H1 (cell line): ENCODE data around the gene SLC15A1. TPM values are rescaled to one million over a fixed set of nuclear protein-coding genes. Genes with fewer than 3 reads are reported as not detected.

Source experiments
- CTCF ChIA-PET: fragments of 300-600 bp; sonication (Branson Sonifier 250); formaldehyde crosslinking; loops from one replicate; lab custom pipeline; 2021; ENCODE audit not compliant: partially characterized antibody; lab: Charles Lee
- POLR2A ChIA-PET: fragments of 300-600 bp; sonication (Branson Sonifier 250); formaldehyde crosslinking; loops from one replicate; lab custom pipeline; 2021; ENCODE audit warnings: inconsistent platforms; ENCODE audit not compliant: partially characterized antibody; lab: Charles Lee
- DNase-seq, 2 experiments: peaks; one replicate each; pipeline versions ENCODE4 v3.0.0 to v3.0.0-alpha.2; 2010 to 2022; ENCODE audit warnings: low spot score in 2 of 2, low read depth in 1 of 2, mixed read lengths in 1 of 2
- FAIRE-seq: peaks from 2 replicates; lab custom pipeline; 2011; peaks lifted over from hg19 to GRCh38; lab: Jason Lieb, UNC
- H2AFZ ChIP-seq: 2 replicates; pipeline ENCODE4 v1.8.1; 2012; ENCODE audit warnings: low read length, inconsistent platforms
- H2AK5ac ChIP-seq: 2 replicates; pipeline ENCODE4 v1.6.1; 2013; ENCODE audit warnings: low read depth, low read length
- H2BK120ac ChIP-seq: replicated peaks from 2 replicates; pipeline ENCODE3; 2013; ENCODE audit warnings: low read depth, low read length, inconsistent platforms
- H2BK12ac ChIP-seq: 2 replicates; pipeline ENCODE4 v1.6.1; 2013; ENCODE audit warnings: low read depth, low read length
- H2BK15ac ChIP-seq: 2 replicates; pipeline ENCODE4 v1.6.1; 2013; ENCODE audit warnings: low read length
- H2BK20ac ChIP-seq: 2 replicates; pipeline ENCODE4 v1.6.1; 2013; ENCODE audit warnings: low read length
- H2BK5ac ChIP-seq: 2 replicates; pipeline ENCODE4 v1.6.1; 2013; ENCODE audit warnings: low read depth, low read length
- H3K14ac ChIP-seq: 2 replicates; pipeline ENCODE4 v1.6.1; 2013; ENCODE audit warnings: inconsistent platforms; ENCODE audit not compliant: insufficient read length
- H3K18ac ChIP-seq: 2 replicates; pipeline ENCODE4 v1.6.1; 2013; ENCODE audit warnings: low read length; ENCODE audit errors: extremely low read depth
- H3K23ac ChIP-seq: 2 replicates; pipeline ENCODE4 v1.6.1; 2013; ENCODE audit warnings: inconsistent platforms; ENCODE audit not compliant: insufficient read length
- H3K23me2 ChIP-seq: 2 replicates; pipeline ENCODE4 v1.6.1; 2013; ENCODE audit warnings: low read depth, low read length
- H3K27ac ChIP-seq: 2 replicates; pipeline ENCODE4 v1.6.1; 2011; ENCODE audit warnings: low read depth, low read length, inconsistent platforms
- H3K27me3 ChIP-seq, 4 experiments: replicated peaks in 1 of 4; 1 replicate in 1 of 4; 2 replicates in 3 of 4; pipeline versions ENCODE4 v1.6.1 to v1.8.1; 2011 to 2013; ENCODE audit warnings: low read length in 3 of 4, mild to moderate bottlenecking in 3 of 4, inconsistent platforms in 2 of 4, mixed read lengths in 2 of 4, moderate library complexity in 1 of 4; ENCODE audit not compliant: control insufficient read depth in 3 of 4, insufficient read depth in 3 of 4; ENCODE audit errors: extremely low read depth in 1 of 4
- H3K36me3 ChIP-seq, 4 experiments: 2 replicates each; pipeline versions ENCODE4 v1.6.1 to v1.8.1; 2011 to 2013; ENCODE audit warnings: mild to moderate bottlenecking in 4 of 4, low read length in 3 of 4, moderate library complexity in 2 of 4, control low read depth in 1 of 4, inconsistent platforms in 1 of 4; ENCODE audit not compliant: insufficient read depth in 4 of 4, control insufficient read depth in 2 of 4
- H3K4ac ChIP-seq: replicated peaks from 2 replicates; pipeline ENCODE3; 2013; ENCODE audit warnings: low read length, low read depth, mixed read lengths, inconsistent platforms; ENCODE audit not compliant: insufficient read length
- H3K4me1 ChIP-seq, 4 experiments: replicated peaks in 1 of 4; 1 replicate in 1 of 4; 2 replicates in 3 of 4; pipeline versions ENCODE4 v1.6.1 to v1.8.1; 2011 to 2013; ENCODE audit warnings: low read length in 3 of 4, inconsistent platforms in 2 of 4, mixed read lengths in 1 of 4; ENCODE audit not compliant: insufficient read depth in 4 of 4, control insufficient read depth in 3 of 4
- H3K4me2 ChIP-seq, 2 experiments: 2 replicates each; pipeline versions ENCODE4 v1.6.1 to v1.8.1; 2011 to 2013; ENCODE audit warnings: low read depth in 2 of 2, low read length in 2 of 2, control low read depth in 1 of 2, inconsistent platforms in 1 of 2, mild to moderate bottlenecking in 1 of 2; ENCODE audit not compliant: insufficient read depth in 1 of 2
- H3K4me3 ChIP-seq, 4 experiments: fragments of 200-600, 300-600 bp in 1 of 4; sonication (generic), shearing (Covaris generic), sonication (Bioruptor Twin) in 1 of 4; 2 replicates each; pipeline versions ENCODE4 v1.5.1 to v1.8.1; 2011 to 2016; ENCODE audit warnings: low read length in 4 of 4, low read depth in 3 of 4, control low read depth in 2 of 4, inconsistent platforms in 2 of 4, mild to moderate bottlenecking in 2 of 4, mixed read lengths in 1 of 4, moderate library complexity in 1 of 4; ENCODE audit not compliant: insufficient read depth in 2 of 4; ENCODE audit errors: extremely low read depth in 1 of 4
- H3K56ac ChIP-seq: replicated peaks from 2 replicates; pipeline ENCODE3; 2013; ENCODE audit warnings: low read depth, mild to moderate bottlenecking, mixed read lengths, low read length, inconsistent platforms; ENCODE audit not compliant: insufficient read length
- H3K79me1 ChIP-seq: 2 replicates; pipeline ENCODE4 v1.6.1; 2013; ENCODE audit warnings: low read depth, low read length, control low read depth
- H3K79me2 ChIP-seq, 2 experiments: 2 replicates each; pipeline versions ENCODE4 v1.6.1 to v1.8.1; 2012 to 2013; ENCODE audit warnings: low read length in 2 of 2, mild to moderate bottlenecking in 2 of 2, inconsistent platforms in 1 of 2; ENCODE audit not compliant: insufficient read depth in 2 of 2, control insufficient read depth in 1 of 2
- H3K9ac ChIP-seq, 4 experiments: replicated peaks in 1 of 4; 1 replicate in 1 of 4; 2 replicates in 3 of 4; pipeline versions ENCODE4 v1.6.1 to v1.8.1; 2011 to 2013; ENCODE audit warnings: low read depth in 3 of 4, low read length in 3 of 4, control low read depth in 2 of 4, mild to moderate bottlenecking in 2 of 4, moderate library complexity in 2 of 4, inconsistent platforms in 1 of 4; ENCODE audit errors: extremely low read depth in 1 of 4
- H3K9me3 ChIP-seq, 2 experiments: 2 replicates each; pipeline versions ENCODE4 v1.6.1 to v1.8.1; 2012 to 2013; ENCODE audit warnings: mild to moderate bottlenecking in 2 of 2, moderate library complexity in 2 of 2, control low read depth in 1 of 2, inconsistent platforms in 1 of 2, low read depth in 1 of 2, low read length in 1 of 2, mixed read lengths in 1 of 2; ENCODE audit not compliant: insufficient read depth in 2 of 2
- H4K20me1 ChIP-seq, 2 experiments: replicated peaks in 1 of 2; 2 replicates each; pipeline versions ENCODE3 to v1.8.1; 2011 to 2013; ENCODE audit warnings: inconsistent platforms in 2 of 2, low read length in 2 of 2, mild to moderate bottlenecking in 1 of 2; ENCODE audit not compliant: insufficient read depth in 2 of 2, control insufficient read depth in 1 of 2
- H4K5ac ChIP-seq: 2 replicates; pipeline ENCODE4 v1.6.1; 2013; ENCODE audit warnings: low read length, low read depth, mixed read lengths, inconsistent platforms; ENCODE audit not compliant: insufficient read length
- H4K8ac ChIP-seq: 2 replicates; pipeline ENCODE4 v1.8.0; 2013; ENCODE audit warnings: mild to moderate bottlenecking, moderate library complexity, low read length, inconsistent platforms; ENCODE audit not compliant: insufficient read depth; ENCODE audit errors: extremely low read depth
- H4K91ac ChIP-seq: replicated peaks from 2 replicates; pipeline ENCODE3; 2013; ENCODE audit warnings: low read length, mixed read lengths, inconsistent platforms; ENCODE audit not compliant: insufficient read length
- ASH2L ChIP-seq: fragments of 200-600, 300-600 bp; sonication (generic); IDR thresholded peaks from one replicate; pipeline ENCODE4 v1.7.1; 2017; ENCODE audit warnings: low read length
- BCL11A ChIP-seq, 2 experiments: IDR thresholded peaks; one replicate each; pipeline ENCODE4 v1.6.1; 2011; ENCODE audit warnings: low read depth in 2 of 2, low read length in 2 of 2, mild to moderate bottlenecking in 2 of 2
- CEBPB ChIP-seq: IDR thresholded peaks from 2 replicates; pipeline ENCODE4 v1.6.1; 2012; ENCODE audit warnings: low read depth, low read length
- EGR1 ChIP-seq: IDR thresholded peaks from 2 replicates; pipeline ENCODE4 v1.6.1; 2011; ENCODE audit warnings: low read depth, low read length, borderline replicate concordance
- EP300 ChIP-seq, 2 experiments: IDR thresholded peaks; 1 replicate in 1 of 2; 2 replicates in 1 of 2; pipeline ENCODE4 v1.6.1; 2011 to 2012; ENCODE audit warnings: low read depth in 2 of 2, low read length in 2 of 2, mild to moderate bottlenecking in 2 of 2, borderline replicate concordance in 1 of 2, inconsistent platforms in 1 of 2, moderate library complexity in 1 of 2
- HDAC2 ChIP-seq, 2 experiments: fragments of 300-600 bp in 1 of 2; sonication (generic) in 1 of 2; IDR thresholded peaks; 2 replicates each; pipeline ENCODE4 v1.6.1; 2011 to 2012; ENCODE audit warnings: low read depth in 2 of 2, low read length in 2 of 2, mild to moderate bottlenecking in 2 of 2, moderate library complexity in 2 of 2, borderline replicate concordance in 1 of 2, inconsistent platforms in 1 of 2
- HDAC6 ChIP-seq: IDR thresholded peaks from one replicate; pipeline ENCODE4 v1.7.1; 2012; ENCODE audit warnings: low read depth, mild to moderate bottlenecking, inconsistent platforms, low read length, moderate library complexity
- JUN ChIP-seq: IDR thresholded peaks from 2 replicates; pipeline ENCODE4 v1.6.1; 2011; ENCODE audit warnings: low read depth, mild to moderate bottlenecking, improper control_type of control experiment, low read length
- KDM5A ChIP-seq: fragments of 200-600 bp; IDR thresholded peaks from 2 replicates; pipeline ENCODE4 v1.7.1; 2012; ENCODE audit warnings: mild to moderate bottlenecking, low read length, inconsistent platforms, mixed read lengths
- RAD21 ChIP-seq, 2 experiments: IDR thresholded peaks in 1 of 2; conservative IDR thresholded peaks in 1 of 2; 2 replicates each; pipeline ENCODE4 v1.6.1; 2011; ENCODE audit warnings: low read depth in 2 of 2, low read length in 2 of 2, improper control_type of control experiment in 1 of 2, inconsistent platforms in 1 of 2, mild to moderate bottlenecking in 1 of 2, moderate library complexity in 1 of 2
- SAP30 ChIP-seq: fragments of 300-600 bp; sonication (generic); IDR thresholded peaks from 2 replicates; pipeline ENCODE4 v1.7.1; 2012; ENCODE audit warnings: low read length, moderate library complexity, mild to moderate bottlenecking, inconsistent platforms; ENCODE audit not compliant: insufficient read depth, insufficient replicate concordance
- SRF ChIP-seq: IDR thresholded peaks from 2 replicates; pipeline ENCODE4 v1.6.1; 2011; ENCODE audit warnings: mild to moderate bottlenecking, low read depth, low read length, moderate library complexity
- TAF1 ChIP-seq: IDR thresholded peaks from 2 replicates; pipeline ENCODE4 v1.6.1; 2011; ENCODE audit warnings: mild to moderate bottlenecking, low read depth, low read length
- WGBS, 2 experiments: shearing (Covaris generic) in 1 of 2; methylation state at CpG; one replicate each; pipeline versions ENCODE4 v1.1.6 to v1.1.7; 2013 to 2015; ENCODE audit warnings: low lambda C conversion rate in 2 of 2, mixed read lengths in 2 of 2, inconsistent platforms in 1 of 2, low coverage in 1 of 2, missing lambda C conversion rate in 1 of 2; ENCODE audit not compliant: insufficient replicate concordance in 2 of 2, insufficient coverage in 1 of 2, insufficient read length in 1 of 2; ENCODE audit errors: extremely low coverage in 1 of 2, missing lambda C conversion rate in 1 of 2; 5-methylcytosine and 5-hydroxymethylcytosine counted together
- polyA plus RNA-seq, 7 experiments: library from polyadenylated mRNA; depleted of rRNA in 3 of 7; stranded (reverse) in 5 of 7; unstranded in 2 of 7; fragments of >200 nt in 5 of 7; fragments of 200-250 nt in 2 of 7; gene quantifications; 1 replicate in 5 of 7; 2 replicates in 1 of 7; 4 replicates in 1 of 7; pipeline versions ENCODE4 v1.2.1 to v1.2.3, GENCODE V29; 2011 to 2013; ENCODE audit warnings: missing spikeins in 2 of 7, mixed read lengths in 2 of 7
- total RNA-seq: library from RNA; stranded (reverse); fragmentation: NEBNext Ultra II Directional; extraction: Animal tissue kit (Norgen Biotek cat#: 25700); gene quantifications from 2 replicates; pipeline ENCODE4 v1.2.1, GENCODE V29; 2021

The SLC15A1 gene
- total and polyA plus RNA-seq, 2 of the 8 experiments (the other 6 are each of a cell fraction or from before 2014, with no cell fraction given), result 1.3 to 2.4 TPM

DNA sequence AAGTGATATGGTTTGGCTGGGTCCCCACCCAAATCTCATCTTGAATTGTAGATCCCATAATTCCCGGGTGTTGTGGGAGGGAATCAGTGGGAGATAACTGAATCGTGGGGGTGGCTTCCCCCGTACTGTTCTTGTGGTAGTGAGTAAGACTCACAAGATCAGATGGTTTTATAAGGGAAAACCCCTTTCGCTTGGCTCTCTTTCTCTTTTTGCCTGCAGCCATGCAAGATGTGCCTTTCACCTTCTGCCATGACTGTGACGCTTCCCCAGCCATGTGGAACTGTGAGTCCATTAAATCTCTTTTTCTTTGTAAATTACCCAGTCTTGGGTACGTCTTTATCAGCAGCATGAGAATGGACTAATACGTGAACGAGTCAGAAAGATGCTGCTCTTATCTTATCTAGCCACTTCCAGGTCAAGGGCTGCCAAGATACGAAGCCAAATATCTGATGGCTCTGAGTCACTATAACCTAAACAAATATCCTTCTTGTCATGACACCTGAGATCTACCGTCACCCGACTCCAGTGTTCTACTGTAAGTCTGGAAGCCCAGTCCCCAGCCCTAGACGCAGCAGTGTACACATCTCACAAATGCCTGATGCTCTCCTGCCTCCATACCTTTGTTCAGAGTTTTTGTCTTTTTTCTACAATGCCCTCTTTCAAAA, 45.9 kb downstream of the SLC15A1 start:
- no peaks in the 10 kb centered on the region for H3K79me2 ChIP-seq
- H3K4me2 ChIP-seq, result no peak overlapping the region
- no peak overlapping the region for H2BK20ac ChIP-seq
- ChIA-PET CTCF (interaction anchor here (0.6 to 1.4 kb wide), 3 partner anchors 13 to 96 kb away, joined by 3 to 4 read pairs (median 4); no protein-coding TSS in a partner anchor), POLR2A (no interaction called here)
- H4K5ac ChIP-seq, result no peak overlapping the region
- no peak overlapping the region for H2BK5ac ChIP-seq
- H3K23me2 ChIP-seq, result no peaks in the 10 kb centered on the region
- no peaks in the 10 kb centered on the region; a peak in 1 of 8 replicates for H3K36me3 ChIP-seq
- no peak overlapping the region for H2AK5ac ChIP-seq
- H3K23ac ChIP-seq, result no peak overlapping the region
- no peaks in the 10 kb centered on the region for H3K27me3 ChIP-seq
- no peak overlapping the region for H3K14ac ChIP-seq
- no peak overlapping the region for H2BK12ac ChIP-seq
- H3K18ac ChIP-seq, result no peak overlapping the region
- H3K4me1 ChIP-seq, result no peaks in the 10 kb centered on the region
- no peak for DNase-seq
- no peak overlapping the region for H4K91ac ChIP-seq
- no peak overlapping the region for H3K4me3 ChIP-seq
- H2BK15ac ChIP-seq, result no peak overlapping the region
- H3K79me1 ChIP-seq, result no peaks in the 10 kb centered on the region
- WGBS, 2 experiments, result 92% methylated on average over 12 of the region's 12 CpGs; no CpG with 5 or more reads in 1 of the 2 experiments
- H3K27ac ChIP-seq, result no peak overlapping the region
- no peaks in the 10 kb centered on the region for H3K9me3 ChIP-seq
- no peak overlapping the region for H3K56ac ChIP-seq
- H3K9ac ChIP-seq, result no peak overlapping the region
- H3K4ac ChIP-seq, result no peak overlapping the region
- H2BK120ac ChIP-seq, result no peak overlapping the region
- H4K8ac ChIP-seq, result no peak overlapping the region
- H2AFZ ChIP-seq, result no peak overlapping the region
- H4K20me1 ChIP-seq, result no peaks in the 10 kb centered on the region
- no peak for FAIRE-seq
- no peak for TF ChIP-seq EP300 (IDR thresholded peaks at IDR 0.05; ENCODE audit: borderline replicate concordance in 1 of 2, low read depth in 2 of 2, low read length in 2 of 2)
- TF ChIP-seq KDM5A, result no peak
- TF ChIP-seq TAF1, result no peak
- TF ChIP-seq SAP30, result no peak
- no peak for TF ChIP-seq HDAC2 (IDR thresholded peaks at IDR 0.05; ENCODE audit: borderline replicate concordance in 1 of 2, low read depth in 2 of 2, low read length in 2 of 2)
- no peak for TF ChIP-seq BCL11A (IDR thresholded peaks at IDR 0.05; ENCODE audit: low read depth in 2 of 2, low read length in 2 of 2)
- TF ChIP-seq JUN, result no peak
- TF ChIP-seq HDAC6, result no peak
- TF ChIP-seq EGR1, result no peak
- TF ChIP-seq CEBPB, result no peak
- TF ChIP-seq RAD21 (IDR thresholded peaks at IDR 0.05 in 1 of 2, conservative IDR thresholded peaks at IDR 0.05 in 1 of 2; ENCODE audit: low read depth in 2 of 2, low read length in 2 of 2), result no peak
- no peak for TF ChIP-seq SRF
- TF ChIP-seq ASH2L, result no peak
